IMR-90 (cell line): ENCODE measurements around the gene SIGLEC7. TPM values are rescaled to one million over a fixed set of nuclear protein-coding genes. Genes with fewer than 3 reads are reported as not detected.

Source experiments
- ATAC-seq: fragments of 200-7000 bp; cut with Tn5 transposase; 2 replicates; pipeline ENCODE4 v1.9.1; 2020; ENCODE audit warnings: low read depth, mild to moderate bottlenecking, moderate library complexity
- BruUV-seq: library from RNA; stranded (reverse); fragments of 400-500 nt; replicated peaks from 2 replicates; lab custom pipeline; 2021; lab: Mats Ljungman, UMichigan
- CTCF ChIA-PET: fragments of 300-600 bp; formaldehyde crosslinking; extraction: SDS; loops from one replicate; lab custom pipeline; 2021; ENCODE audit warnings: antibody characterized with exemption; lab: Yijun Ruan, JAX
- POLR2A ChIA-PET: fragments of 300-600 bp; sonication (Branson Sonifier 250); formaldehyde crosslinking; loops from one replicate; lab custom pipeline; 2022; ENCODE audit warnings: antibody characterized with exemption; ENCODE audit not compliant: unreplicated experiment; lab: Charles Lee
- DNase-seq: peaks from one replicate; pipeline ENCODE4 v3.0.0; 2013
- H2AFZ ChIP-seq: replicated peaks from 2 replicates; pipeline ENCODE3; 2013; ENCODE audit warnings: low read length, mild to moderate bottlenecking; ENCODE audit not compliant: poor library complexity
- H2AK5ac ChIP-seq: 2 replicates; pipeline ENCODE4 v1.6.1; 2013; ENCODE audit warnings: low read depth, low read length, inconsistent platforms
- H2AK9ac ChIP-seq: replicated peaks from 2 replicates; pipeline ENCODE3; 2013; ENCODE audit warnings: mild to moderate bottlenecking, low read depth, low read length, moderate library complexity; ENCODE audit not compliant: poor library complexity
- H2BK120ac ChIP-seq: 2 replicates; pipeline ENCODE4 v1.6.1; 2013; ENCODE audit warnings: low read depth, low read length, inconsistent platforms
- H2BK15ac ChIP-seq: 3 replicates; pipeline ENCODE4 v1.6.1; 2013; ENCODE audit warnings: low read depth, low read length, inconsistent platforms
- H2BK20ac ChIP-seq: 2 replicates; pipeline ENCODE4 v1.6.1; 2013; ENCODE audit warnings: low read depth, mild to moderate bottlenecking, inconsistent platforms, low read length, moderate library complexity
- H2BK5ac ChIP-seq: 2 replicates; pipeline ENCODE4 v1.6.1; 2013; ENCODE audit warnings: mild to moderate bottlenecking, low read depth, low read length, inconsistent platforms; ENCODE audit not compliant: poor library complexity, severe bottlenecking
- H3K14ac ChIP-seq: replicated peaks from 2 replicates; pipeline ENCODE4 v1.6.1; 2013; ENCODE audit warnings: low read depth, low read length, inconsistent platforms
- H3K18ac ChIP-seq: 2 replicates; pipeline ENCODE4 v1.6.1; 2013; ENCODE audit warnings: low read depth, low read length, control low read depth
- H3K23ac ChIP-seq: 2 replicates; pipeline ENCODE4 v1.6.1; 2013; ENCODE audit warnings: low read depth, low read length, inconsistent platforms
- H3K27ac ChIP-seq: 2 replicates; pipeline ENCODE4 v1.5.1; 2013; ENCODE audit warnings: mild to moderate bottlenecking, control low read depth, low read length; ENCODE audit not compliant: insufficient read depth
- H3K27me3 ChIP-seq: 2 replicates; pipeline ENCODE4 v1.6.1; 2013; ENCODE audit warnings: low read length; ENCODE audit not compliant: control insufficient read depth, insufficient read depth
- H3K36me3 ChIP-seq: 2 replicates; pipeline ENCODE4 v1.6.1; 2013; ENCODE audit warnings: low read length, mixed read lengths; ENCODE audit not compliant: control insufficient read depth, insufficient read depth
- H3K4ac ChIP-seq: 2 replicates; pipeline ENCODE4 v1.6.1; 2013; ENCODE audit warnings: low read depth, low read length, inconsistent platforms
- H3K4me1 ChIP-seq: 2 replicates; pipeline ENCODE4 v1.6.1; 2013; ENCODE audit warnings: low read length, mixed read lengths; ENCODE audit not compliant: control insufficient read depth, insufficient read depth
- H3K4me2 ChIP-seq: 2 replicates; pipeline ENCODE4 v1.6.1; 2013; ENCODE audit warnings: low read depth, mild to moderate bottlenecking, control low read depth, low read length, moderate library complexity
- H3K4me3 ChIP-seq: 2 replicates; pipeline ENCODE4 v1.5.1; 2013; ENCODE audit warnings: low read depth, mild to moderate bottlenecking, control low read depth, low read length, moderate library complexity; ENCODE audit not compliant: insufficient read depth
- H3K56ac ChIP-seq: 2 replicates; pipeline ENCODE4 v1.6.1; 2013; ENCODE audit warnings: low read length, inconsistent platforms; ENCODE audit not compliant: insufficient read depth; ENCODE audit errors: extremely low read depth
- H3K79me1 ChIP-seq, 2 experiments: 2 replicates each; pipeline ENCODE4 v1.6.1; 2013; ENCODE audit warnings: low read length in 2 of 2, inconsistent platforms in 1 of 2, low read depth in 1 of 2
- H3K9ac ChIP-seq: 2 replicates; pipeline ENCODE4 v1.6.1; 2013; ENCODE audit warnings: low read depth, low read length, control low read depth
- H3K9me1 ChIP-seq: 2 replicates; pipeline ENCODE4 v1.6.1; 2013; ENCODE audit warnings: low read length, inconsistent platforms; ENCODE audit not compliant: insufficient read depth
- H3K9me3 ChIP-seq: 2 replicates; pipeline ENCODE4 v1.6.1; 2013; ENCODE audit warnings: low read length; ENCODE audit not compliant: control insufficient read depth, insufficient read depth
- H4K20me1 ChIP-seq: 2 replicates; pipeline ENCODE4 v1.6.1; 2013; ENCODE audit warnings: low read length, inconsistent platforms; ENCODE audit not compliant: insufficient read depth
- H4K5ac ChIP-seq: 2 replicates; pipeline ENCODE4 v1.6.1; 2013; ENCODE audit warnings: mild to moderate bottlenecking, low read depth, low read length, control low read depth
- H4K8ac ChIP-seq, 2 experiments: 2 replicates each; pipeline ENCODE4 v1.6.1; 2013; ENCODE audit warnings: low read depth in 2 of 2, low read length in 2 of 2, control low read depth in 1 of 2, inconsistent platforms in 1 of 2
- H4K91ac ChIP-seq: 2 replicates; pipeline ENCODE4 v1.6.1; 2013; ENCODE audit warnings: low read depth, low read length, inconsistent platforms; ENCODE audit not compliant: insufficient read depth
- BHLHE40 ChIP-seq: fragments of 150-350 bp; IDR thresholded peaks from 2 replicates; pipeline ENCODE4 v1.6.1; 2016; ENCODE audit warnings: mild to moderate bottlenecking, low read depth, low read length
- CEBPB ChIP-seq: IDR thresholded peaks from 2 replicates; pipeline ENCODE4 v1.6.1; 2012; ENCODE audit warnings: low read depth, low read length, improper control_type of control experiment
- CHD1 ChIP-seq: IDR thresholded peaks from 2 replicates; pipeline ENCODE4 v1.6.1; 2012; ENCODE audit warnings: low read depth, low read length, improper control_type of control experiment
- CTCF ChIP-seq: conservative IDR thresholded peaks from 2 replicates; pipeline ENCODE4 v1.5.1; 2012; ENCODE audit warnings: mild to moderate bottlenecking, low read depth, low read length, improper control_type of control experiment
- FOS ChIP-seq: fragments of 150-350 bp; IDR thresholded peaks from 2 replicates; pipeline ENCODE4 v1.6.1; 2016; ENCODE audit warnings: low read depth, low read length
- MAFK ChIP-seq: IDR thresholded peaks from 2 replicates; pipeline ENCODE4 v1.6.1; 2012; ENCODE audit warnings: low read depth, low read length, improper control_type of control experiment
- MAZ ChIP-seq: IDR thresholded peaks from 2 replicates; pipeline ENCODE4 v1.6.1; 2012; ENCODE audit warnings: low read depth, mild to moderate bottlenecking, low read length, improper control_type of control experiment, moderate library complexity, borderline replicate concordance
- MXI1 ChIP-seq: IDR thresholded peaks from 2 replicates; pipeline ENCODE4 v1.6.1; 2012; ENCODE audit warnings: low read depth, mild to moderate bottlenecking, low read length, moderate library complexity, borderline replicate concordance
- NFE2L2 ChIP-seq: fragments of 150-350 bp; IDR thresholded peaks from 2 replicates; pipeline ENCODE4 v1.6.1; 2016; ENCODE audit warnings: low read depth, mild to moderate bottlenecking, low read length
- RAD21 ChIP-seq: IDR thresholded peaks from 2 replicates; pipeline ENCODE4 v1.6.1; 2012; ENCODE audit warnings: low read length, improper control_type of control experiment
- RCOR1 ChIP-seq: IDR thresholded peaks from 2 replicates; pipeline ENCODE4 v1.6.1; 2012; ENCODE audit warnings: mild to moderate bottlenecking, low read length, improper control_type of control experiment; ENCODE audit not compliant: insufficient replicate concordance
- RFX5 ChIP-seq: IDR thresholded peaks from 2 replicates; pipeline ENCODE4 v1.8.0; 2012; ENCODE audit warnings: low read depth, mild to moderate bottlenecking, low read length, moderate library complexity
- SMC3 ChIP-seq: fragments of 150-350 bp; IDR thresholded peaks from 2 replicates; pipeline ENCODE4 v1.6.1; 2016; ENCODE audit warnings: low read depth, mild to moderate bottlenecking, antibody characterized with exemption, low read length, moderate library complexity
- USF2 ChIP-seq: fragments of 150-350 bp; IDR thresholded peaks from 2 replicates; pipeline ENCODE4 v1.6.1; 2017; ENCODE audit warnings: mild to moderate bottlenecking, antibody characterized with exemption, low read length, low read depth
- WGBS, 2 experiments: methylation state at CpG; one replicate each; pipeline versions ENCODE4 v1.1.5 to v1.1.7; 2013; ENCODE audit warnings: missing lambda C conversion rate in 2 of 2; ENCODE audit not compliant: insufficient read length in 1 of 2; ENCODE audit errors: extremely low coverage in 2 of 2; 5-methylcytosine and 5-hydroxymethylcytosine counted together
- dilution Hi-C: fragments of 300-500 bp; cut with HindIII; formaldehyde crosslinking; loops from one replicate; pipeline ENCODE4 v1.14.3; 2018; ENCODE audit warnings: low sequenced_read_pairs; ENCODE audit not compliant: unreplicated experiment
- in situ Hi-C: fragments of 300-500 bp; cut with MboI; formaldehyde crosslinking; loops from 3 replicates; pipeline ENCODE4 v1.14.3; 2019; ENCODE audit warnings: low sequenced_read_pairs, inconsistent platforms, mixed read lengths
- intact Hi-C: fragments of 100-400 bp; cut with micrococcal nuclease; formaldehyde crosslinking; loops from 2 replicates; pipeline ENCODE4 v1.10.0; 2022
- polyA plus RNA-seq, 3 experiments: library from polyadenylated mRNA; depleted of rRNA; stranded (reverse); fragments of >200 nt; gene quantifications; 2 replicates each; pipeline ENCODE4 v1.2.3, GENCODE V29; 2012; ENCODE audit warnings: low replicate concordance in 1 of 3
- total RNA-seq: library from RNA; depleted of rRNA; stranded (reverse); fragments of >200 nt; gene quantifications from 2 replicates; pipeline ENCODE4 v1.2.3, GENCODE V29; 2012

Gene SIGLEC7
- total and polyA plus RNA-seq, 2 of the 4 experiments (the other 2 are of a cell fraction), result not detected

- no peak overlapping the region for H3K56ac ChIP-seq
- no peaks in the 10 kb centered on the region for H3K4me1 ChIP-seq
- peaks cover 1% of the 10 kb centered on the region; the same call in 1 of the 2 replicates for H3K27me3 ChIP-seq
- intact Hi-C loops (no loop called here), in situ Hi-C loops (no loop called here), dilution Hi-C loops (no loop called here)
- no TSS peak for BruUV-seq
- ChIA-PET POLR2A (no interaction called here), CTCF (no interaction called here)
- DNase-seq (no peak), ATAC-seq (no peak)
- no peak overlapping the region for H3K4me2 ChIP-seq
- H3K9me3 ChIP-seq, result no peaks in the 10 kb centered on the region
- H3K9me1 ChIP-seq, result no peaks in the 10 kb centered on the region
- no peak overlapping the region for H4K91ac ChIP-seq
- no peak overlapping the region for H2BK120ac ChIP-seq
- no peak overlapping the region for H2BK15ac ChIP-seq
- no peak overlapping the region for H2AFZ ChIP-seq
- no peak overlapping the region for H4K5ac ChIP-seq
- H4K20me1 ChIP-seq, result no peaks in the 10 kb centered on the region
- no peak overlapping the region for H3K4ac ChIP-seq
- no peaks in the 10 kb centered on the region for H3K79me1 ChIP-seq
- H3K36me3 ChIP-seq, result no peaks in the 10 kb centered on the region
- H4K8ac ChIP-seq, result no peak overlapping the region
- H3K18ac ChIP-seq, result no peak overlapping the region
- no peak overlapping the region for H3K9ac ChIP-seq
- no peak overlapping the region for H3K4me3 ChIP-seq
- H2BK5ac ChIP-seq, result no peak overlapping the region
- no CpG with 5 or more reads among the region's 4 CpGs for WGBS, 2 experiments
- H3K14ac ChIP-seq, result no peak overlapping the region
- no peak for TF ChIP-seq CEBPB
- no peak for TF ChIP-seq RCOR1
- no peak for TF ChIP-seq SMC3
- TF ChIP-seq CTCF, result no peak
- TF ChIP-seq MXI1, result no peak
- TF ChIP-seq USF2, result no peak
- no peak for TF ChIP-seq RAD21
- no peak for TF ChIP-seq RFX5
- no peak for TF ChIP-seq BHLHE40
- TF ChIP-seq MAZ, result no peak
- TF ChIP-seq FOS, result no peak
- TF ChIP-seq MAFK, result no peak
- TF ChIP-seq CHD1, result no peak
- no peak for TF ChIP-seq NFE2L2
- H2BK20ac ChIP-seq, result no peak overlapping the region
- H3K23ac ChIP-seq, result no peak overlapping the region
- H2AK5ac ChIP-seq, result no peak overlapping the region
- no peak overlapping the region for H2AK9ac ChIP-seq
- no peak overlapping the region for H3K27ac ChIP-seq
These were observed 17.6 kb downstream of the SIGLEC7 start for GRCh38 chr19:51159656-51160055.
